Stimulated activated CD4-positive, alpha-beta T cell treated with anti-CD3 and anti-CD28 coated beads, Interleukin-4, amount 100 ng/mL, for 1 hour (primary cell): ENCODE measurements around the gene CTAGE1.
"Not testable (repeated sequence)": the region's sequence is repeated elsewhere in the genome, so short reads cannot be mapped to it uniquely, and the experiment has no call there.

Experiments
- DNase-seq: peaks from one replicate; pipeline ENCODE4 v3.0.0-alpha.2; 2020

The CTAGE1 gene

GRCh38 chr18:22417496-22418188 is at the start of gene CTAGE1:
Gene CTAGE1, minus strand, starts transcription at chr18:22417915. Its CDS starts 104 bp downstream, at chr18:22417811.
- DNase-seq = no peak

- no peak for DNase-seq
These were observed 49.1 kb upstream of the CTAGE1 start for GRCh38 chr18:22466608-22467395.

GRCh38 chr18:22465859-22466457 is 48.2 kb upstream of the CTAGE1 start:
- DNase-seq = no peak

GRCh38 chr18:22463076-22463475 is 45.4 kb upstream of the CTAGE1 start:
- DNase-seq = no peak

- DNase-seq = no peak
These were observed 41.8 kb upstream of the CTAGE1 start for GRCh38 chr18:22459491-22459890.

GRCh38 chr18:22457524-22457923 is 39.8 kb upstream of the CTAGE1 start:
- no peak for DNase-seq

- DNase-seq = no peak
These were observed 38.8 kb upstream of the CTAGE1 start for GRCh38 chr18:22456547-22456946.

- no peak for DNase-seq
These were observed 38.4 kb upstream of the CTAGE1 start for GRCh38 chr18:22456116-22456480.

GRCh38 chr18:22455425-22456115 is 37.9 kb upstream of the CTAGE1 start:
- DNase-seq = no peak

GRCh38 chr18:22453315-22453714 is 35.6 kb upstream of the CTAGE1 start:
- DNase-seq = no peak

GRCh38 chr18:22452226-22452668 is 34.5 kb upstream of the CTAGE1 start:
- DNase-seq = no peak

- no peak for DNase-seq
These were observed 34.1 kb upstream of the CTAGE1 start for GRCh38 chr18:22451796-22452195.

- DNase-seq = not testable (repeated sequence)
These were observed 33.1 kb upstream of the CTAGE1 start for GRCh38 chr18:22450766-22451165.

- not testable (repeated sequence) for DNase-seq
These were observed 32.6 kb upstream of the CTAGE1 start for GRCh38 chr18:22450318-22450717.

GRCh38 chr18:22449753-22450152 is 32.0 kb upstream of the CTAGE1 start:
- not testable (repeated sequence) for DNase-seq

GRCh38 chr18:22448238-22448637 is 30.5 kb upstream of the CTAGE1 start:
- DNase-seq = no peak

GRCh38 chr18:22447792-22448191 is 30.1 kb upstream of the CTAGE1 start:
- DNase-seq = no peak

- no peak for DNase-seq
These were observed 29.2 kb upstream of the CTAGE1 start for GRCh38 chr18:22446911-22447310.

- DNase-seq = no peak
These were observed 28.6 kb upstream of the CTAGE1 start for GRCh38 chr18:22446325-22446724.

GRCh38 chr18:22441638-22442037 is 23.9 kb upstream of the CTAGE1 start:
- DNase-seq = no peak

- DNase-seq = no peak
These were observed 21.7 kb upstream of the CTAGE1 start for GRCh38 chr18:22439447-22439846.

- DNase-seq = no peak
These were observed 18.4 kb upstream of the CTAGE1 start for GRCh38 chr18:22436136-22436535.

GRCh38 chr18:22434973-22435608 is 17.4 kb upstream of the CTAGE1 start:
- DNase-seq = no peak
